Hepatocyte (in vitro differentiated cells): ENCODE data around the gene DIP2C. TPM values are rescaled to one million over a fixed set of nuclear protein-coding genes. Genes with fewer than 3 reads are reported as not detected.

Experiments used
- DNase-seq: peaks from one replicate; pipeline ENCODE4 v3.0.0-alpha.2; 2016; ENCODE audit warnings: low spot score
- H2AFZ ChIP-seq: fragments of 200-600 bp; sonication (generic); 2 replicates; pipeline ENCODE4 v1.6.0; 2016; ENCODE audit warnings: antibody characterized with exemption, mild to moderate bottlenecking
- H3K27ac ChIP-seq: fragments of 200-600 bp; sonication (generic); 2 replicates; pipeline ENCODE4 v1.5.1; 2016; ENCODE audit warnings: mild to moderate bottlenecking
- H3K27me3 ChIP-seq: fragments of 200-600 bp; sonication (generic); 2 replicates; pipeline ENCODE4 v1.6.1; 2016
- H3K36me3 ChIP-seq: fragments of 200-600 bp; sonication (generic); replicated peaks from 2 replicates; pipeline ENCODE4 v1.5.1; 2016; ENCODE audit warnings: low read depth; ENCODE audit not compliant: insufficient read depth
- H3K4me1 ChIP-seq: fragments of 200-600 bp; sonication (generic); 2 replicates; pipeline ENCODE4 v1.5.1; 2016; ENCODE audit warnings: mild to moderate bottlenecking, moderate library complexity; ENCODE audit not compliant: insufficient read depth
- H3K4me2 ChIP-seq: fragments of 200-600 bp; sonication (generic); 2 replicates; pipeline ENCODE4 v1.6.0; 2016
- H3K4me3 ChIP-seq: fragments of 200-600 bp; sonication (generic); 2 replicates; pipeline ENCODE4 v1.5.1; 2016; ENCODE audit warnings: mild to moderate bottlenecking
- H3K79me2 ChIP-seq: fragments of 200-600 bp; sonication (generic); 2 replicates; pipeline ENCODE4 v1.6.0; 2017; ENCODE audit warnings: mild to moderate bottlenecking
- H3K9me2 ChIP-seq: fragments of 200-600 bp; sonication (generic); replicated peaks from 2 replicates; pipeline ENCODE4 v1.6.0; 2017; ENCODE audit warnings: mild to moderate bottlenecking; ENCODE audit not compliant: insufficient read depth
- H3K9me3 ChIP-seq: fragments of 200-600 bp; sonication (generic); 2 replicates; pipeline ENCODE4 v1.5.1; 2016; ENCODE audit warnings: low read depth, mild to moderate bottlenecking
- H4K20me1 ChIP-seq: fragments of 200-600 bp; sonication (generic); 2 replicates; pipeline ENCODE4 v1.6.0; 2016; ENCODE audit warnings: mild to moderate bottlenecking; ENCODE audit not compliant: insufficient read depth, poor library complexity, severe bottlenecking
- EZH2 ChIP-seq: fragments of 200-600 bp; sonication (generic); IDR thresholded peaks from 2 replicates; pipeline ENCODE4 v1.6.1; 2016; ENCODE audit warnings: antibody characterized with exemption, mild to moderate bottlenecking, borderline replicate concordance
- EZH2phosphoT487 ChIP-seq: fragments of 200-600 bp; sonication (generic); IDR thresholded peaks from one replicate; pipeline ENCODE4 v1.6.1; 2018; ENCODE audit warnings: antibody characterized with exemption, mild to moderate bottlenecking, low read depth, moderate library complexity; ENCODE audit not compliant: unreplicated experiment, severe bottlenecking
- WGBS: methylation state at CpG from one replicate; pipeline ENCODE4 v1.1.6; 2016; ENCODE audit warnings: low lambda C conversion rate; ENCODE audit errors: missing lambda C conversion rate; 5-methylcytosine and 5-hydroxymethylcytosine counted together
- polyA plus RNA-seq: library from polyadenylated mRNA; unstranded; fragments of >200 nt; fragmentation: Nextera tagmentation; extraction: Ambion mirVana; gene quantifications from 2 replicates; pipeline ENCODE4 v1.2.1, GENCODE V29; 2016
- total RNA-seq: library from RNA; depleted of rRNA; stranded (reverse); fragments of >200 nt; gene quantifications from 2 replicates; pipeline ENCODE4 v1.2.3, GENCODE V29; 2014
- TF ChIP-seq, protein P1 (sequence below): fragments of 200-600 bp; sonication (generic); IDR thresholded peaks from 2 replicates; pipeline ENCODE4 v1.5.1; 2016; ENCODE audit warnings: antibody characterized with exemption, mild to moderate bottlenecking; ENCODE audit not compliant: poor library complexity

DIP2C gene
- total and polyA plus RNA-seq, 2 experiments from 2014 or later, result 11.1 to 12.8 TPM

DNA sequence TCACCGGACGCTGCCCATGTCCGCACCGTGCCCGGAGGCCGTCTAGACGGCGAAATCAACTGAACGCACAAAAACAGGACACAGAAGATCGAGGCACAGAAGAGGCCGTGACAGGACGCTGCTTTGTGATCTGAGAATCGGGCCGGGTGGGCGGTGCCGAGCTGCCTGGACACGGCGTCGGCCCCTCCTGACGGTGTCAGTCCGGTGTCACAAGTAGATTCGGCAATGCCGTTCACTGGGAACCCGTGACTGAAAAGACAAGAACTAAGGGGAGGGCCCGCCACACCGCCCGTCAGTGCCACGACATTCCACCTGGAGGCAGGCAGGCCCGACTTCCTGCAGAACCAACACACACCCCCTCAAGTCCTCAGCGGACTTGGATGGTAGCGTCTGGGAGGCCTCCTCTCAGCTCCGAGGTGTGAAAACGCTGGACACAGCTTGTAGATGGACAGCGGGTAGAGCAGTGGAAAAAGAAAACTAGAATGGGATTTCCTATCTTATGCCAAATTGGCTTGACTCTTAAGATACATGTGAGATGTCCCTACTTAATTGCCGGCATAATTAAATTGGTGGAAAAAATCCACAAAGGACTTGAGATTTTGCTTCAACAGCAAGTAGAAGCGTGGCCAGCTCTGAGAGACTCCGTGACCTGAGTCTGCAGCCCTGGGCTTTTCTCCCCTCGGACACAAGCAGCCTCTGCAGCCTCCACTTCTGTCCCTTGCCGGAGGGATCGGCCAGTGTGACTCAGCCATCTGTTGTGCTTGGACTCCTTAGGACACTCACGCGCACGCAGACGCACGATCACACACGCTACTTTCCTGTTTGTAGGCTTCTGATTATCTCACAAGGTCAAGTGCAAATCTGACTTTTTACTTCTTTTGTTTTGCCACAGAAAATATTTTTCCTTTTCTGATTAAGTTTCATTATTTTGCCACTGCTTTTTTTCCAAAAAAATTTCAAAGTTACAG, 269.0 kb downstream of the DIP2C start:
- TF ChIP-seq EZH2 (no peak), EZH2phosphoT487 (no peak)
- TF ChIP-seq, protein P1, sequence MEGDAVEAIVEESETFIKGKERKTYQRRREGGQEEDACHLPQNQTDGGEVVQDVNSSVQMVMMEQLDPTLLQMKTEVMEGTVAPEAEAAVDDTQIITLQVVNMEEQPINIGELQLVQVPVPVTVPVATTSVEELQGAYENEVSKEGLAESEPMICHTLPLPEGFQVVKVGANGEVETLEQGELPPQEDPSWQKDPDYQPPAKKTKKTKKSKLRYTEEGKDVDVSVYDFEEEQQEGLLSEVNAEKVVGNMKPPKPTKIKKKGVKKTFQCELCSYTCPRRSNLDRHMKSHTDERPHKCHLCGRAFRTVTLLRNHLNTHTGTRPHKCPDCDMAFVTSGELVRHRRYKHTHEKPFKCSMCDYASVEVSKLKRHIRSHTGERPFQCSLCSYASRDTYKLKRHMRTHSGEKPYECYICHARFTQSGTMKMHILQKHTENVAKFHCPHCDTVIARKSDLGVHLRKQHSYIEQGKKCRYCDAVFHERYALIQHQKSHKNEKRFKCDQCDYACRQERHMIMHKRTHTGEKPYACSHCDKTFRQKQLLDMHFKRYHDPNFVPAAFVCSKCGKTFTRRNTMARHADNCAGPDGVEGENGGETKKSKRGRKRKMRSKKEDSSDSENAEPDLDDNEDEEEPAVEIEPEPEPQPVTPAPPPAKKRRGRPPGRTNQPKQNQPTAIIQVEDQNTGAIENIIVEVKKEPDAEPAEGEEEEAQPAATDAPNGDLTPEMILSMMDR, result no peak
- Histone ChIP-seq H3K27ac (no peak overlapping the region), H4K20me1 (no peaks in the 10 kb centered on the region), H3K4me3 (no peak overlapping the region), H3K27me3 (no peaks in the 10 kb centered on the region), H3K9me2 (no peaks in the 10 kb centered on the region), H3K4me1 (no peaks in the 10 kb centered on the region), H2AFZ (no peak overlapping the region), H3K79me2 (no peaks in the 10 kb centered on the region), H3K4me2 (no peak overlapping the region), H3K36me3 (no peaks in the 10 kb centered on the region), H3K9me3 (no peaks in the 10 kb centered on the region)
- DNase-seq, result no peak
- WGBS, result 96% methylated on average over 46 of the region's 46 CpGs

DNA sequence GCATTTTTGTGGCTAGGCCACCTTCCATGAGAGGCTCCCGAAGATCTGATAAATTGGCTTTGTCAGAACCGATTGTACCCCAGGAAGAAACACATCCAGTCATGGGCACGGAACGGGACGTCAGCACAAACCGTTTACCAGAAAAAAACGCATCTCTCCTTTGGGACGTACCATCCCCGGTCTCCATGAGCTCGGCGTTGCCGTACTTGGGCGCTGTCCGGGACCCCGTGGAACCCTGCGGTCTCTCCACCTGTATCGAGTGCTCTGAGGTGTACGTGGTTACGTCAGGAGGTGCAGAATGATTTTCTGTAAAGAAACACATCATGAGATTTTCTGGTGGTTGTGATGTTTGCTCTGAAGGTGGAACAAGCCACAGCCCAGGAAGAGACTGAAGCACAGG, 270.6 kb downstream of the DIP2C start:
- H4K20me1 ChIP-seq, result no peaks in the 10 kb centered on the region
- H3K4me3 ChIP-seq, result no peak overlapping the region
- H3K4me2 ChIP-seq, result no peak overlapping the region
- H2AFZ ChIP-seq, result no peak overlapping the region
- no peaks in the 10 kb centered on the region for H3K27me3 ChIP-seq
- no peaks in the 10 kb centered on the region for H3K36me3 ChIP-seq
- H3K9me2 ChIP-seq, result no peaks in the 10 kb centered on the region
- TF ChIP-seq EZH2, result no peak
- TF ChIP-seq, protein P1, result no peak
- no peak for TF ChIP-seq EZH2phosphoT487
- WGBS, result 97% methylated on average over 19 of the region's 19 CpGs
- H3K4me1 ChIP-seq, result no peaks in the 10 kb centered on the region
- no peaks in the 10 kb centered on the region for H3K9me3 ChIP-seq
- no peak for DNase-seq
- H3K79me2 ChIP-seq, result no peaks in the 10 kb centered on the region
- no peak overlapping the region for H3K27ac ChIP-seq

DNA sequence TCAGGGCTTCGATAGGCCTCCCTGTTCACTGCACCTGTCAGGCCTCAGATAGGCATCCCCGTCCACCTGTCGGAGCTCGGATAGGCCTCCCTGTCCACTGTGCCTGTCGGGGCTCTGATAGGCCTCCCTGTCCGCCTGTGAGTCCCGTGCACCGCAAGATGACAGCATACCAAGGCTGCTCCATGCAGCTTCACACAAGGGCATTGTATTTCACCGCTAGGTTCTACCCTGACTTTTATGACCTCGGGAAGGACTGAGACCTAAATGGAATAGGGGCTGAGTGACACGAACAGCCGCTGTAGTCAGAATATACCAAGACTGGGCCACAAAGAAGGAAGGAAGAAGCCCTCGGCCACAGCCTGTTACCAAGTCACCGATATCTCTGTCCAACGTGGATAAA, 271.2 kb downstream of the DIP2C start:
- Histone ChIP-seq H3K4me3 (no peak overlapping the region), H3K79me2 (no peaks in the 10 kb centered on the region), H4K20me1 (no peaks in the 10 kb centered on the region), H3K4me2 (no peak overlapping the region), H3K4me1 (no peaks in the 10 kb centered on the region), H2AFZ (no peak overlapping the region), H3K9me2 (no peaks in the 10 kb centered on the region), H3K27me3 (no peaks in the 10 kb centered on the region), H3K9me3 (no peaks in the 10 kb centered on the region), H3K36me3 (no peaks in the 10 kb centered on the region), H3K27ac (no peak overlapping the region)
- DNase-seq, result no peak
- TF ChIP-seq, protein P1, result no peak
- TF ChIP-seq EZH2phosphoT487 (no peak), EZH2 (no peak)
- 90% methylated on average over 15 of the region's 15 CpGs for WGBS
